GM19023 (cell line): ENCODE measurements around the gene MAGI1.

Experiments used
- ATAC-seq: cut with Tn5 transposase; IDR thresholded peaks from one replicate; pipeline ENCODE4 v1.9.1; 2021; ENCODE audit warnings: mild to moderate bottlenecking, moderate library complexity; ENCODE audit not compliant: unreplicated experiment

The MAGI1 gene

DNA sequence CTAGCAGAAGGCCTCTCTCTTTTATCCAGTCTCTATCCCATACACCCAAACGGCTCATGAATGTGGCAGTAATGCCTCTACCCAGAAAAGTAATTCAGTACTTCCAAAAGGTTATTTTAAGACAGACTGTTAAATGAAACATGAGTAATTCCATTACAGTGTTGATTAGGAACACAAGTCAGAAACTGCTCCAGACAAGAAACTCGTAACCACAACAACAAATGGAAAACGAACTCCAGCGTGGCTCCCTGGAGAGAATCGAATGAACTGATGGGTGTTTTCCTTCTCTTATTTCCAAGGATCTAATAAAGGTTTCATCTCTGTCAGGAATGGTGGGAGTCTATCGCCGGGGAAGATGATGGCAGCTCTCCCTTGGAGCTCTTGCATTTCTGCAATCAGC, 228.4 kb downstream of the MAGI1 start:
- ATAC-seq = no peak

DNA sequence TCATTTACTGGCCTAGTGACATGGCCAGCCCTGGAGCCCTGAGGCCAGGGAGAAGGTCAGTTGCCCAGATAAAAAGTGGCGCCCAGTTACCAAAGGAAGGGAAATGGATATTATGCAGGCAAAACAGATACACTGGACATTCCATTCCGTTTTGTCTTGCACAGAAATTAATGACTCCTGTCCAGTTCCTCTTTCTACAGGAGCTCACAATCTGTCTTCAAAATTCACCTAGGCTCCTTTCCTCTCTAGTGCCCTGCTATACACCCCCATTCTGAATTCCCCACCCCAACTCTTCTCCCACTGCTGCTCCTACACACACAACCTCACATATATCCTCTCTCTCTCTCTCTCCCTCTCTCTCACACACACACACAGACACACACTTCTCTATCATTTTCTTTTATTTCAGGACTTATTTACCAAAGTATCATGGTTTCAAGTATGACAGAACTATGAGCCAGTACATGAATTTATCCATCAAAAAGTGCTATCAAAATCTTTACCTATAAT, 229.0 kb downstream of the MAGI1 start:
- no peak for ATAC-seq

DNA sequence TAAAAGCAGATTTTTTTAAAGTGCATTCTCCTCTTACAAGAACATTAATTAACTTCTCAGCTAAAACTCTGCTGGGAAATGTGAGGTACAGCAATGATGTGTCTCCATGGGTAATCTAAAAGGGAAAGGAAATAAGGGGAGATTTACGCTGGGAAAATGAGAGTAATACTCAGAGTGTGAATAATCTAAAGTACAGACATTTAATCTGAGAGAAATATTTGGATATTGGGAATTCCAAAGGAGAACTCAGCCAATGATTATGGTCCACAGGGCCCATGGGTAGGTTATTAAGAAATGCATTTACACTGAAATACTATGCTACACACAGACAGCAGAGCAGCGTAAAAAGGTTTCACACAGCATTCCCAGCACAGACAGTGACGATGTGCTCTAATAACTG, 229.9 kb downstream of the MAGI1 start:
- no peak for ATAC-seq

DNA sequence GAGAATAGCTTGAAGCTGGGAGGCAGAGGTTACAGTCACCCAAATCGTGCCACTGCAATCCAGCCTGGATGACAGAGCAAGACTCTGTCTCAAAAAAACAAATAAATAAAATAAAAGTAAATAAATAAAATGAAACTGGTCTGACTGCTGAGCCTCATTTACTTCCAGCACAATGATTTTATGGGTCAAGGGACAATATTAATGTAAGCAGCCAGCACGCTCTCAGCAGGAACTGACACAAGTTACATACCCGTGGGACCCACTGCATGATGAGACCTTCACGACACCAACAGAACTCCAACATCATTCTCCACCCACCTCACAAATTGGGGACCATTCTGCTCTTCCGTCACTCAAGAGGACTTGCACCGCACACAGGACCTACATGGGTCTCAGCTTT, 230.3 kb downstream of the MAGI1 start:
- ATAC-seq = no peak

DNA sequence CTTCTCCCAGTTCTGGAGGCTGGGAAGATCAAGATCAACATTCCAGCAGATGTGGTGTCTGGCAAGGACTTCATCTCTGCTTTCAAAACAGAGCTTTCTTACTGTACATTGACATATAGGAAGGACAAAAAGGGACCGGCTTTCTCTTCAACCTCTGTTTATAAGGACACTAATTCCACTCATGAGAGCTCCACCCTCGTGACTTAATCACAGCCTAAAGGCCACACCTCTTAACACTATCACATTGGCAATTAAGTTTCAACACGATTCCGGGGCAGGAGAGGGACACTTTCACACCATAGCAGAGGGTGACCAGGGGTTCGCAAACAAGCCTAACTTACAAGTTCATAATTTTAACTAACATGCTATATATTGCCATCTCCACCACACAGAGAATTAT, 231.5 kb downstream of the MAGI1 start:
- ATAC-seq = no peak

DNA sequence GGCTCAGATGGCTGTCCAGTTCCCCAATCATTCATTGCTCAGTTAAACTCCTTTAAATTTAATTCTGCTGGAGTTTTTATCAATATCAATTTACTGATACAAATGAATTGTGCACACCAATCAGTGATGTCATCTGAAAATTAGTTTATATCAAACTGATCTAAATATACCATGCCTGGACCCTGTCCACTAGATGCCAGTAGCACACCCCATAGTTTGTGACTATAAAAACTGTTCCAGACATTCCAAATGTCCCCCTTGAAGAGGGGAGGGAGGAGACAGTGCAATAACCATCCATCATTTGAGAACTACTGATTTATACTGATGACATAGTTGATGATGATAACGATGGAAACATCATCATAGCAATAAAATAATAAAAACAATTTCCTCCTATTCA, 232.1 kb downstream of the MAGI1 start:
- ATAC-seq = no peak

DNA sequence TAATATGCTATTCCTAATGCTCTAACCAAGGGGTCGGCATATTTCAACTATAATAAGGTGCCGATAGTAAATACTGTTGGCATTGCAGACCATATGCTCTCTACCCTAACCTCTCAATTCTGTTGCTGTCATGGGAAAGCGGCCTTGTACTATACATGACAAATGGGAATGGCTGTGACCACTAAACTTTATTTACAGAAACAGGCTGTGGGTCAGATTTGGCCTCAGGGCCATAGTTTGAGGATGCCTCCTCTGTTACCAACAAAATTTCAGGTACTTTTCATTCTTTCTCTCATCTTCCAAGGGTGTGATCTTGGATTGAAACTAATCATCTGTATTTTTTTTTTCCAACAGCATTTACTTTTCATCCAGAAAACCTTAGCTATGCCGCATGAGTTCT, 242.0 kb downstream of the MAGI1 start:
- no peak for ATAC-seq

DNA sequence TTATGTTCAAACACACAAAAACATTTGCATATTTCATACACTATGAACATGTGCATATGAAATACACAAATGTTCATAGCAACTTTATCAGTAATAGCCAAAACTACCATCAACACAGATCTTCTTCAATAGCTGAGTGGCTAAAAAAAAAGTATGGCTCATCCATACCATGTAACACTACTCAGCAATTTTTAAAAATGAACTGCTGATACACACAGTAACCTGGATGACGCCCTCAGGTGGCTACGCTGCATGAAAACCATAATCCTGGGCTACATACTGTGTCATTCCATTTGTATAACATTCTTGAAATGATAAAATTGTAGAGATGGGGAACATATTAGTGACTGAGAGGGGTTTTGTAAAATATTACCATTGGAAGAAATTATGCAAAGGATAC, 243.6 kb downstream of the MAGI1 start:
- no peak for ATAC-seq

DNA sequence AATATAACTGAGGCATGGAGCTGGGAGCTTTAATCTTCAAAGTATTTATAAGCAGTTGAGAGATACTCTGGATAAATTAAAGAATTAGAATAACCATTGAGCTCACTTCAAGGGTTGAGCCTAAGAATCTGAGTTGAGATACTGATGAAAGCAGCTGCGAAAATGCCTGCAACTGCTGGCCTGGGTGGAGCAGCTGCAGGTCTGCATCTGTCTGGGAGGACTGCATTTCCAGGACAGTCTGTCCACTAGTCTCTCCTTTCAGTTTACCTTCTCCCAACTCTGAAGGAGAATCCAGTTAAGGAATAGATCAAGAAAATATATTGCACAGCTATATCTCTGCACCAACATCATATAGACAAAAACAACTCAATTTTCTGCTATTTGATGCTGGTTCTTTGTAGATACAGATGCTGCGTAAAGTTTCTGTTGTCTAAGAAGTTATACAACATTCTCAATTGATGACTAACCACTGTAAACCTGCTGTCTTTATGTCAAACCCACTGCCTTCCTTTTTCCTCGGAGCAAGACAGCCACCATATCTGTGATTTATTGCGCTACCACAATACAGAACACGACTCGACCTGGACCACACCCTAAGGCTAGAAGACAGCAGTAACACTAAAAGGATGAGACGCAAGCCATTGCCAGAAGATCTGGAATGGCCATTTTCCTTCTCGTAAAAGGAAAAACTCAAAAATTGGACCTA, 245.1 kb downstream of the MAGI1 start:
- ATAC-seq = no peak

DNA sequence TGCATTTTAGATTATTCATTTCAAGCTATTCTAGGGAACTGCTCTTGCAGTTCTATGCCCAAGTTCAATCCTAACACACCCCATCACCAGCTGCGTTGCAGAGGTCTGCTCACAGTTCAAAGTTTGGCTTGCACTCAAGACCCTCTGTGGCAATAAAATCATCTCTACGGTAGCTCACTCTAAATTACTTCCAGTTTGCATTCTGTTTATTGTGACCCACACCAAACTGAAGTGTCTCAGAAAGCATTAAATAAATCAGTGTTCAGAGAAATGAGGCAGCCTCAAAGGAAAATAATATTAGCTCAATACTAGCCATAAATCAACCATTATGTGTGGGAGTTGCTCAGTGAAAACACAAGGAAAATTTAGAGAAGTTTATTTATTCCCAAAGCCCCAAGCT, 250.3 kb downstream of the MAGI1 start:
- no peak for ATAC-seq

DNA sequence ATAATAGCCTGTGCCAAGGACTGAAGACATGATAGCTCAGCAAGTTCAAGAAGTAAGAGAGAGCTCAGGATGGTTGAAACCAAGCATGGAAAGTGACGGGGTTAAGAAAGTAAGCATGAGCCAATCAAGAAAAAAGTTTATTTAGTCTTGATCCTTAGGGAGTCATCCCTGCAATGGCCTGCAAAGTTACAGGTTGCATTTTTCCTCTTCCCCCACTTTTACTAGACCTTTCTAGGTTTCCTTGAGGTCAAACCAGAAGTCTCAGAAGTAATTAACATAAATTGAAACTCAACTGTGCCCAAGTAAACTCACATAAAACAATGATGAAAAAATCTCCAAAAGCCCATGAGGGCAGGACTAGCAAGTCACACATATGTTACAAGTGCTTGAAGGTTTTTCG, 250.9 kb downstream of the MAGI1 start:
- no peak for ATAC-seq

DNA sequence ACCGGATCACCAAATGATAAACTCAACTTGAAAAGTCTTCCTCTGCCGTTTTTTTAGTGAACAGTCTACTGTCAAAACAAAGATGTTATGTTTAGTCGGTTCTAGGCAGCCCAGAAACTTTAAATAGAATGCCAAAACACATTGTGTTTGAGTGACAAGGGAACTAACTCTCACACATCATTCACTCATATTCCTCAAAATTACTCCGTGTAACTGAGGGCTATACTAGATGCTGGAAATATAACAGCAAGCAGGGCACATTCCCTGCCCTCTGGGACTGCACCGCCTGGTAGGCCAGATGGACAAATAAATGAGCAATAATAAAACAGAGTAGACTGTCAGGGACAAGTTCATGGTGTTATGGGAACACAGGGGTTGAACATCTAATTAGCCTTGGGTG, 251.4 kb downstream of the MAGI1 start:
- ATAC-seq = no peak

DNA sequence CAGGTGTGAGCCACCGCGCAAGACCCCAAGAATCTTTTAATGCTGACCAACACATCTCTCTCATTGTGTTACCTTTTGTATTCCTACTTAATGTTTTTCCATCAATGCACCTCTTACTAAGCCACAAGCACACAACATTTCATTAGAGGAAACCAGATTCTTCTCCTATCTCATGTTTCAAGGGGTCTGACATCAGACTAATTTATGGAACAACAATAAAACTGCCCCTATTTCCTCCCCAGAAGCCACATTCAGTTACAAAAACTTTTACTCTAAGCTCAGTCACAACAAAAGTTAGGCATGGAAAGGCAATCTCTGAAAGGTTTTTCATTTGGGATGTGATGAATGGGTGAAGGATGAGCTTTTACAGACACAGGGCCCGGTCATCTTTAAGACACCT, 251.8 kb downstream of the MAGI1 start:
- no peak for ATAC-seq

DNA sequence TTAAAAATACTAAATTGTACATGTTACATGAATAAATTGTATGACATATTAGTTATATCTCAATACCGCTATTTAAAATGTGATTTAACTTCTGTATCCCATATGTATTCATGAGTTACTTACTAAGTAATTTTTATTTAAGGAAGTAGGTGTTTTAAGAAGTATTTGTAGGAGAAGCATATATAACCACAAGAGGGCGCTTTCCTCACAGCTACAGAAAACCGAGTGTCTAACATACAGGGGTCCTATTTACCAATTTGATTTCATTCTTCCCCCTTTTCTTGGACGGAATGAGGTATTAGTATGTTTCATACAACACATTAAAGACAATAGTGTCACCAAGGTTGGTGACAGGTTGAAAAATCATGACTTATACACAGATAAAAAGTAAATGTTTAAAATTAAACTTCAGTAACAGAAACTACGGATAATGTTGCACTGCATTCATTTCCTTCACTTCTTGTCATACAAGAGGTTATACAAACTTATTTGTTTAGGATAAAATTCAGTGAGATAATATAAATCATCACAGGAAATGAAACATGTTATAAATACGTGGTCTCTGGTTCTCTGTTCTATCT, 253.6 kb downstream of the MAGI1 start:
- ATAC-seq = no peak

DNA sequence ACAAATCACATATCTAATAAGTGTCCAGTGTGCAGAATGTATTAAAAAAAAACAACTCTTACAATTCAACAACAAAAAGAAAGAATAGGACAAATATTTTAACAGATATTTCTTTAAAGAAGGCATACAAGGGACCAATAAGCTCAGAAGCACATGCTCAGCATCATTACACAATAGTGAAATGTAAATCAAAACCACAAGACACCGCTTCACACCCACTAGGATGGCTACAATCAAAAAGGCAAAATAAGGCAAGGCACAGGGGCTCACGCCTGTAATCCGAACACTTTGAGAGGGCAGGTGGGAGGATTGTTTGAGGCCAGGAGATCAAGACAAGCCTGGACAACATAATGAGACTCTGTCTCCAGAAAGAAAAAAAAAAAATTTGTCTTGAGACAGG, 255.6 kb downstream of the MAGI1 start:
- ATAC-seq = no peak

DNA sequence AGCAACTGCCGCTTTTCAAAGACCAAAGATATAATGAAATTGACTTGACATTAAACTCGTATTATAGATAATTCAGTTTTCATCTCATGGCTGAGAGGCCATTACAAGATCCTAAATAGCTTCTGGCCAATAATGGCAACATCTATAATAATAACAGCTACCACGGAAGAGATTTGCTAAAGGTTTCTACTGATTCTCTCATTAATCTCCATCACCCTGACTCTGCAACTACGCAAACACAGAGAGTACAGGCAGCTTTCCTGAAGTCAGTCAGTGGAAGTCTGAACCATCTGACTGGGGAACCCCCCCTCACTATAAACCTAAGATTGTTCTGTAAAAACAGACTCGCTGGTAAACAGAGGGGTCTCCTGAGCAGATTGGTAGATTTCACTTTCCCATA, 257.1 kb downstream of the MAGI1 start:
- no peak for ATAC-seq

DNA sequence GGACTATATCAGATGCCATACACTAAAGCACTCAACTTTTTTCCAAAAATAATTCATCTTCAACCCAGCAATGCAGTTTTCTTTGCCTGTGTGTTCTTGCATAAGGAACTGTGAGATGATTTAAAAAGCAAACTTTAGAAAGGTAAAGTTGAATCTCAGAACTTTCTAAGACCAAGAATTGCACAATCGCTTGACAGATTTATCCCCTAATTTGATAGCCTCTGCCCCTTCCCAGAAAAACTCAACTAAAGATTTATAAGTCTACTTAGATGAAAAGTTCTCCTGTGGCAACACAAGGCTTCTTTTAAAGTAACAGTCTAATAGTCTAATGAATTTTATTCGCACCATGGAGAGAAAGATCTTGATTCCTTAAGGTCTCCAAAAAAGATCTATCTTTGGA, 259.3 kb downstream of the MAGI1 start:
- ATAC-seq = no peak

DNA sequence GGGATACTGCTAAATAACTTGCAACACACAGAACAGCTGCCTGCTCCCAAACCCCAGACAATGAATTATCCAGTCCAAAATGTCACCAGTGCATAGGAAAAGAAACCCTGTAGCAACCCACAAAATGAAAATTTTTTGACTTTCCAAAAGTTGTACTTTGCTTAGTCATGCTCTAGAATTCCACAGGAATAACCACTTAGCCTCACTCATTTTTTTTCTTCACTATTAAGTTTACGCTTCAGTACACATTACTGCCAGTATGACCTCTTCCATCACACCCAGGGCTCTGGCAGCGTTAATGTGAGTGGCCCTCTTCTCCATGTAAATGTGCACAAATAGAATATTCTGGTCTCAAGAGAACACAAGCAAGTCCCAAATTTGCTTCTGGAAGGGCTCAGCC, 259.8 kb downstream of the MAGI1 start:
- no peak for ATAC-seq

DNA sequence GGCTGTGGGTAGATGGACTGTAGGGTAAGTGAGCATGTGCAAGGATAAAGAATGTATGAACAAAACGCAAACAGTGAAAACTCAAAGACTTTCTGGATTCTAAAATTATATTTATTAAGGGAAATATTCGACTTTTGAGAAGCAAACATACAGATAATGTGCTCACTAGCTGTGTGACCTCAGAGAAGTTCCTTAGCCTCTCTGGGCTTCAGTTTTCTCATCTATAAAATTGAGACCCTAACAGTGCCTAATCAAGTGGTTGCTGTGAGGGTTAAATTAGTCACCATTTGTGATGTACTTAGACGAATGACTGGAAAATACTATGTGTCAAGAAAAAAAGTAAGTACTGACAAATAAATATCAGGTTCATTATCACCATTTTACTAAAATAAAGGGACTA, 261.7 kb downstream of the MAGI1 start:
- ATAC-seq = no peak

DNA sequence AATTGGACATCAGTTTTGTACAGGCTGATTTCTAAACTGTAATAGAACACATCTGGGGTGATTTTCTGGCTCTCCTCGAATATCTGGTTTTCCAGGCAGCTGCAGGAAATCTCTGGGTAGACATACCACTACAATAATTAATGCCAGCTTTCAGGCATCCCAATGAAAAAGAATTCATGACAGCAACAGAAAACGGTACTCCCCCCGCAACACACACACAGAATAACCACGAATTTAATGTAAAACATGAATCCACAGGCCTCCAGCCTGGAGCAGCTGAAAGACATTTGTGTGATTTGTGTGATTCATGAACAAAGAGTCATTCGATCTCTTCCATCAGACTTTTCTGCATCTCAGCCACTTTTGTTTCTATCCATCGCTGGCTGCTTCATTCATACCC, 262.2 kb downstream of the MAGI1 start:
- no peak for ATAC-seq

DNA sequence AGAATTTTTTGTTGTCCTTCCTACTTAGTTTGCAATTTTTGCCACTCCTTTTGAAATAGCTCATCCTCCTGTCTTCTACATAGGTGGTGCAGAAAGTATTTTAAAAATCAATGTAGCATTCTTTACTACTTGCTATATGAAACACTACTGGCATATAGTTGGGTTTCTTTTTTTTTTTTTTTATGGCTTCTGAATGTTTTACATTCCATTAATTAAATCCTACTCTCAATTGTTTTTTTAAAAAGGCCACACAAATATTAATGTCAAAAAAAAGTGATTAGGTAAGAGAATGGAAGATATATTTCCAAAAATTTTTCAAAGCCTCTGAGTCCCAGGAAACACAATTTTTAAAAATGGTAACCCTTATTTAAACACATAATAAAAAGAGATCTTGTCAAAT, 262.6 kb downstream of the MAGI1 start:
- ATAC-seq = no peak

DNA sequence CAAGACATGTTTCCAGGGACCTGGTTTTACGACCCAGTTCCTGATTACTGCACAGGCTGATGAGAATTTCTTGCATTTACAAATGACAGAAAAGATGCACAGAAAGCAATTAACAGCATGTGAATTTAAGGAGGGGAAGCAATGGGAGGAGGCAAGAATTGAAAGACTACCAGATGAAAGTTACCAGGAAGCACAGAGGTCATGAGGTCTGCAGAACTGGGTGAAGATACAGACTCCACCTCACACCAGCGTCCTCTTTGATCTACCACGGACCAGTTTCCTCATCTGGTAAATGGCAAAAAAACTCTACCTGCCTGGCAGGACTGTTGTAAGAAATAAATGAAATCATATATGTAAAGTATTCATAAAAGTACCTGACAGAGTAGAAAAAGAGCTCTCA, 266.0 kb downstream of the MAGI1 start:
- no peak for ATAC-seq

DNA sequence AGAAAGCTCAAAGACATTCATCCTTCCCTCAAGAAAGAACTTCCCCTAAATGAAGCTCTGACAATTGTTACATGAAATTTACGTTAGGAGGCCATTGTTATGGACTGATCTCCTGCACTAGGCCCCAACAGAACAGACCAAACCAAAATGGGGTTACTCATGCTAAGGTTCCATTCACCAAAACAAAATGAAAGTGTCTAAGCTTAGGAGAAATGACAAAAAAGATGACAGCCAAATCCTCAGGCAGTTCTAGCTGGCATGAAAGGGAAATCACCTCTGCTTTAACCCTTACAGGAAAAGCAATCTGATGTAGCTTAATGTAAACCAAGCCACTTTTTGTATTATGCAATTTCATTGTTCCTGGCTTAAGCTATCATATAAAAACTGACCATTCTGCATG, 271.2 kb downstream of the MAGI1 start:
- ATAC-seq = no peak
